Measurements from ENCODE around the gene TMEM205. TPM values are rescaled to one million over a fixed set of nuclear protein-coding genes. Genes with fewer than 3 reads are reported as not detected.
A peak's percentile ranks its signal among the peaks of the same experiment; 100 is the strongest.
"Not testable (repeated sequence)": the region's sequence is repeated elsewhere in the genome, so short reads cannot be mapped to it uniquely, and the experiment has no call there.

TMEM205 gene
- total RNA-seq, 3 donors from 2014 or later (not counting 1 experiment from before 2014, with no cell fraction given) = 25.0 to 29.9 (median 29.5) TPM

GRCh38 chr19:11322269-11323024 is 23.6 kb downstream of the TMEM205 start:
- H3K36me3 Mint-ChIP-seq = no peaks in the 10 kb centered on the region
- Histone ChIP-seq H3K27me3 (ENCODE audit: control insufficient read depth, insufficient read depth, low read length) (no peaks in the 10 kb centered on the region), H3K9me3 (ENCODE audit: control insufficient read depth, insufficient read depth, low read length) (no peaks in the 10 kb centered on the region), H3K4me1 (ENCODE audit: control insufficient read depth, insufficient read depth, low read length) (peaks cover 24% of the 10 kb centered on the region), H3K36me3 (ENCODE audit: control insufficient read depth, insufficient read depth, low read length) (no peaks in the 10 kb centered on the region), H3K27ac (ENCODE audit: low read length) (no peak overlapping the region), H3K4me3 (ENCODE audit: low read length) (no peak overlapping the region)
- H3K4me1 Mint-ChIP-seq = peaks cover 35 to 40% of the 10 kb centered on the region in 2 donors
- H3K27me3 Mint-ChIP-seq (ENCODE audit: low read depth in 2 of 2) = no peaks in the 10 kb centered on the region
- intact Hi-C loops (cut with micrococcal nuclease) = no loop called here
- DNase-seq = no peak
- 69% methylated on average over 6 of the region's 7 CpGs for whole genome bisulfite sequencing (ENCODE audit: insufficient coverage)
- no peak for ATAC-seq
- H3K9me3 Mint-ChIP-seq = no peaks in the 10 kb centered on the region
- TF ChIP-seq, protein P1, sequence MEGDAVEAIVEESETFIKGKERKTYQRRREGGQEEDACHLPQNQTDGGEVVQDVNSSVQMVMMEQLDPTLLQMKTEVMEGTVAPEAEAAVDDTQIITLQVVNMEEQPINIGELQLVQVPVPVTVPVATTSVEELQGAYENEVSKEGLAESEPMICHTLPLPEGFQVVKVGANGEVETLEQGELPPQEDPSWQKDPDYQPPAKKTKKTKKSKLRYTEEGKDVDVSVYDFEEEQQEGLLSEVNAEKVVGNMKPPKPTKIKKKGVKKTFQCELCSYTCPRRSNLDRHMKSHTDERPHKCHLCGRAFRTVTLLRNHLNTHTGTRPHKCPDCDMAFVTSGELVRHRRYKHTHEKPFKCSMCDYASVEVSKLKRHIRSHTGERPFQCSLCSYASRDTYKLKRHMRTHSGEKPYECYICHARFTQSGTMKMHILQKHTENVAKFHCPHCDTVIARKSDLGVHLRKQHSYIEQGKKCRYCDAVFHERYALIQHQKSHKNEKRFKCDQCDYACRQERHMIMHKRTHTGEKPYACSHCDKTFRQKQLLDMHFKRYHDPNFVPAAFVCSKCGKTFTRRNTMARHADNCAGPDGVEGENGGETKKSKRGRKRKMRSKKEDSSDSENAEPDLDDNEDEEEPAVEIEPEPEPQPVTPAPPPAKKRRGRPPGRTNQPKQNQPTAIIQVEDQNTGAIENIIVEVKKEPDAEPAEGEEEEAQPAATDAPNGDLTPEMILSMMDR (IDR thresholded peaks at IDR 0.05) = no peak
- H3K4me3 Mint-ChIP-seq = no peak overlapping the region
- H3K27ac Mint-ChIP-seq = peak overlapping the region; percentile 44 to 90

GRCh38 chr19:11321191-11322126 is 24.6 kb downstream of the TMEM205 start:
- H3K36me3 Mint-ChIP-seq = no peaks in the 10 kb centered on the region
- ATAC-seq = no peak
- no peak overlapping the region for H3K4me3 Mint-ChIP-seq
- H3K9me3 Mint-ChIP-seq = no peaks in the 10 kb centered on the region
- no peaks in the 10 kb centered on the region for H3K27me3 Mint-ChIP-seq (ENCODE audit: low read depth in 2 of 2)
- peak overlapping the region; percentile 44 to 90 for H3K27ac Mint-ChIP-seq
- TF ChIP-seq, protein P1 (IDR thresholded peaks at IDR 0.05) = no peak
- H3K36me3 ChIP-seq (ENCODE audit: control insufficient read depth, insufficient read depth, low read length) = no peaks in the 10 kb centered on the region
- H3K27ac ChIP-seq (ENCODE audit: low read length) = no peak overlapping the region
- H3K9me3 ChIP-seq (ENCODE audit: control insufficient read depth, insufficient read depth, low read length) = no peaks in the 10 kb centered on the region
- H3K27me3 ChIP-seq (ENCODE audit: control insufficient read depth, insufficient read depth, low read length) = no peaks in the 10 kb centered on the region
- 73% methylated on average over 12 of the region's 14 CpGs for WGBS (ENCODE audit: insufficient coverage)
- intact Hi-C loops (cut with micrococcal nuclease) = no loop called here
- H3K4me1 Mint-ChIP-seq = peaks cover 41 to 47% of the 10 kb centered on the region in 2 donors
- H3K4me1 ChIP-seq (ENCODE audit: control insufficient read depth, insufficient read depth, low read length) = peaks cover 28% of the 10 kb centered on the region
- no peak overlapping the region for H3K4me3 ChIP-seq (ENCODE audit: low read length)
- DNase-seq = no peak

DNA sequence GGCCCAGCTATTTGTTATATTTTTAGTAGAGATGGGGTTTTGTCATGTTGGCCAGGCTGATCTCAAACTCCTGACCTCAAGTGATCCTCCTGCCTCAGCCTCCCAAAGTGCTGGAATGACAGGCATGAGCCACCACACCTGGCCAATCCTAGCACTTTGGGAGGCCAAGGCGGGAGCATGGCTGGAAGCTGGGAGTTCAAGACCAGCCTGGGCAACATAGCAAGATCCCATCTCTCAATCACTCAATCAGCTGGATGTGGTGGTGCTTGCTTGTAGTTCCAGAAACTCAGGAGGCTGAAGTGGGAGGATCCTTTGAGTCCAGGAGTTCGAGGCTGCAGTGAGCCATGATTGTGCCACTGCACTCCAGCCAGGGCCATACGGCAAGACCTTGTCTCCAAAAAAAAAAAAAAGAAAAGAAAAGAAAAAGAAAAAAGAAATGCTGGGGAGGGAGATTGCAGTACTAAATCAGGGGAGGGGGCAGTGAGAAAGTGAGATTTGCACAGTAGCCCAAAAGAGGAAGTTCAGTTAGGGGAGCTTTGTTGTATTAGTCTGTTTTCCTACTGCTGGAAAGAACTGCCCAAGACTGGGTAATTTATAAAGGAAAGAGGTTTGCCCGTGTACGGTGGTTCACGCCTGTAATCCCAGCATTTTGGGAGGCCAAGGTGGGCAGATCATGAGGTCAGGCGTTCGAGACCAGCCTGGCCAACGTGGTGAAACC is 25.6 kb downstream of the TMEM205 start:
- Mint-ChIP-seq H3K4me1 (peaks cover 41 to 47% of the 10 kb centered on the region in 2 donors), H3K27ac (peak overlapping the region; percentile 19 to 35), H3K4me3 (peak overlapping the region; percentile 11)
- DNase-seq; ATAC-seq; intact Hi-C loops (cut with micrococcal nuclease); H3K4me3 ChIP-seq (ENCODE audit: low read length); H3K36me3 Mint-ChIP-seq; H3K9me3 ChIP-seq (ENCODE audit: control insufficient read depth, insufficient read depth, low read length); H3K27me3 Mint-ChIP-seq (ENCODE audit: low read depth in 2 of 2); H3K27me3 ChIP-seq (ENCODE audit: control insufficient read depth, insufficient read depth, low read length); H3K36me3 ChIP-seq (ENCODE audit: control insufficient read depth, insufficient read depth, low read length); H3K27ac ChIP-seq (ENCODE audit: low read length); H3K9me3 Mint-ChIP-seq: not testable (repeated sequence)
- 41% methylated on average over 9 of the region's 9 CpGs for WGBS (ENCODE audit: insufficient coverage)
- peaks cover 28% of the 10 kb centered on the region for H3K4me1 ChIP-seq (ENCODE audit: control insufficient read depth, insufficient read depth, low read length)

Measured in natural killer cell (primary cell).